Medulla oblongata (tissue), 1 donor: ENCODE results near the gene ULK4.
"Not testable (repeated sequence)": the region's sequence is repeated elsewhere in the genome, so short reads cannot be mapped to it uniquely, and the experiment has no call there.

Source experiments
- DNase-seq: peaks from one replicate; pipeline ENCODE4 v3.0.0-alpha.2; 2015; ENCODE audit errors: extremely low spot score

ULK4 gene

DNA sequence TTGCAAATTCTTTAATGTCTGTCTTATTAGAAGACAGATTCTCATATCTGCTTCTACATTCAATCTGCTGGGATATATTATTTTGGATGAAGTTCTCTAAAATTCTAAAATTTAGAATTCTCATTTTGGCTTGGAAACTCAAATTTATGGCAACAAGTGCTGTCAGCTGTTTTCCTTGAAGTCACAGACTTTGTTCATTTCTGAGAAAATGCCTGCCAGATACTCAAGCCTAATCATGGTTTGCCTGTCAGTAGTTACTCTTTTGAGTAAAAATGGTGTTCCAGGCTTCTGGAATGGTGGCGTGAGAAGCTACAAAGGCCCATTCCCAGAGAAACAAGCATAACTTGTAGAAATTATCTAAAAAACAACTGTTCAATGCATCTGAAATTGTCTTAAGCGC lies 646.8 kb downstream of the ULK4 start:
- no peak for DNase-seq

DNA sequence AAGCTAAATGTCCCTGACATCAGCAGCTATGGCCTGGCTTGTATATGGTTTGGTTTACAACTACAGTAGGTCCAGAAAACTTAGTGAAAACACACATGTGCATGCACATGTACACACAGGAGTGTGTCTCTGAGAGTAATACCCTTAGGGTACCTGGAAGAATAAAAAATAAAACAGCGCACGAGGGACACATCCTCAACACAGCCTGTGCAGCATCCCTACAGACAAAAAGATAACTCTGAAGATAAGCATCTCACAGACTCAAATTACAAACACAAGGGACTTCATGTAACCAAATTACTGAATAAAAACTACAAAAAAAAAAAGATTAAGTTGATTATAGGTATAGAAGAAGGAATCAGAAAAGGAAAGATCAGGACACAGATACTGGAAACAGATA lies 653.8 kb downstream of the ULK4 start:
- no peak for DNase-seq

DNA sequence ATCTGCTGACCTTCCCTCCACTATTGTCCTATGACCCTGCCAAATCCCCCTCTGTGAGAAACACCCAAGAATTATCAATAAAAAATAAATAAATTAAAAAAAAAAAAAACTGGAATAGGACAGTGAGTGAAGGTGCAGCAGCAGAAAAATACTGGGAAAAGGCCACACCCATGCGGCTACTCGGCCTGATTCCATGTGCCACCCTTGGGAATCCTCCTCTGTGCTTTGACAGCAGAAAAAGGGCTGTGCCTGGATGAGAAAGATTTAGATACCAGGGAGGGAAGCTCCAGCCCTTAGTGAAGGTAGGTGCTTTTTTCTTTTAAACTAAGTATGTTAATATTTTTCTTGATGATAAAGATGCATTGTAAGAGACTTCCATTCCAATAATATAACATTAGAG lies 654.8 kb downstream of the ULK4 start:
- no peak for DNase-seq

DNA sequence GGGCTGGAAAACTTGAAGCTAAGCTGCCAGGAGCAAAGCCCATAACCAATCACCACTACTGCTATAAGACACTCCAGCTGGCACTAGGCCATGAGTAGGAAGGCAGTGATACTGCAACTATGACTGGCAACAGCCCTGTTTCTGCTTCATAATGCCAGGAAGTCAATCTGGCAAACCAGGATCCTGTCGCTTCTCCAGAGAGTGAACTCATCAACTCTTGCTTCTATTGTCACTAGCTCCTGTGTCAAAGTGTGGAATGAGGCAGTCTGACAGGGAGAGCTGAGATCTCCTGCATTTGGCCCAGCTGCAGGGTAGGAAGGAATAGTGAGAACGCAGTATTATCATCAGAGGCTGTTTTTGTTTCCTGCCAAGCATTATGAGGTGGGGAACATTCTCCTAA lies 657.3 kb downstream of the ULK4 start:
- DNase-seq: no peak

DNA sequence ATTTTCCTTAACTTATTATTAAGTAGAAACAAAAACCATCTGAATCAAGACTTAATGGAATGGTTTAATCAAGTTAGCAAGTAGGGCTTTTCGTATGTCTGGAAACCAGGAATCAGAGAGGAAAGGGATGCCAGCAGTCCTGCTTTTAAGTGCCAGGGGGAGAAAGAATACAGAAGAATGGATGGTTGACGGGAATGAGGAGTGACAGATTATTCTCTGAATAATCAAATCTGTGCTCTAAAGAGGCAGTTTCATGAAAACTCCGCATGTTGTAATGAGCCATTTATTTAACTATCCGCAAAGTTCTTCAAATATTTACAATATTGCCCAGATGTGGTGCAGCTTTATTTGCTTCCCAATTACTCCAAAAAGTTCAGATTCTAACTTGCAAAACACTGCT lies 659.6 kb downstream of the ULK4 start:
- DNase-seq: no peak

DNA sequence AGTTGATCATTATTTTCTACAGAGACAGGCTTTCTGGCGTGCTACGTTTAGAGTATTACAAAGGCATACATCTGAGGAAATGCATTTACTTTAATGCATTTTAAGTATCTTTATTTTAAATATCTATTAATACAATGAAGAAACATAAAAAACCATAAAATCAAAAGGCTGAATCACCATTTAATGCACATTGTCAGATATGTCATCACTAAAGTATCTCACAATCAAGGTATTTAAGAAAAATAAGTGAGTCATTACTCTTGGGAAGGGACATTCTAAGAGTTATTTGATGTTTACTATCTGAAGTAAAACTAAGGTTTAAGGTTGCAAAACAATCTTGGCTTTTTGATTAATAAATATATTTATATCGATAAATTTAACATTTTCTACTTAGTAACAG lies 660.4 kb downstream of the ULK4 start:
- DNase-seq: no peak

DNA sequence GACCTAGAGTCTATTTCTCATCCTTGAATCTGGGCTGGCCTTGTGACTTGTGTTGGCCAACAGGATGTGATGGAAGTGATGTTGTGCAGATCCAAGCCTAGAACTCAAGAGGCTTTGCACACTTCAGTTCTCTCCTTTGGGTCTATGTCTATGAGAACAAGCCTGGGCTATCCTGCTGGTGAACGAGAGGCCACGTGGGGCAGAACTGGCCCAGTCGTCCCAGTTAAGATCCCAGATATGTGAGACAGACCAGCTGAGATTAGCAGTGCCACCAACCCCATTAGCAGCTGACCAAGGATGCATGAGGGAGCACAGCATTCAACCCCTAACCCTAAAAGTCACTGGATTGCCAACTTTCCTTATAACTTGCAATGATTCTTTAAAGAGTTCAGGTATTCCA lies 662.9 kb downstream of the ULK4 start:
- DNase-seq: no peak

DNA sequence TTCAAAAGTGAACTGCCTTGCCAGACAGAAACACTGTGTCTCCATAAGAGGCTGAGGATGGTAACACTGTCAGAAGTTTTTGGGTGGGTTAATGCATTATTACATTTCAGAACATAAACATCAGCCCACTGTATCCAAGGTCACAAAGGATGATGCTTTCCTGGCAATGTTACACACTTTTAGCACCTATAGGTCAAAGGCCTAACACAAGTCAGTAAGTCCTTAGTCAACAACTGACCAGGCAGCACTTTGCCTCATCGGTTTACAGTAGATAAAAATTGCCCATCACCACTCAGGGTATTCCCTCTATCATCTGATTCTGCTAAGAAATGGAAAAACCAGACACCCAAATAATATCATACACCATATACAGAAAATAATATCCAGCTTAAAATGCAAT lies 664.2 kb downstream of the ULK4 start:
- DNase-seq: no peak

DNA sequence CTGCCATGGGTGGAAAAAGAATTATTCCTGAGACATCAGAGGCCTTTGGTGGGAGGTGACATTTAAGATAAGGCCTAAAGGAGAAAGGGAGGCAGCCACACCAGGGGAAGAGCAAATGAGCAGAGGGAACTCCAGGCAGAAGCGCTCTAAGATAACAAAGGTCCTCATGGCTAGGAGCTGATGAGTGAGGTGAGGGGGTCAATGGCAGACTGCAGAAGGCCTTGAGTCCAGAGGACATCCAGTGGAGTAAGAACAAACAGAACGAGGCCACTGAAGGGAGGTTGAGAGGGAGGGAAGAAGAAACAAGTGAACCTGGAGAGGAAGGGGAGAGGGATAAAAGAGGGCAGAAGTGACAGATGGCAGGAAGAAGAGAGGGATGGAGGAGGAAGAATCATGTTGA lies 665.3 kb downstream of the ULK4 start:
- no peak for DNase-seq

DNA sequence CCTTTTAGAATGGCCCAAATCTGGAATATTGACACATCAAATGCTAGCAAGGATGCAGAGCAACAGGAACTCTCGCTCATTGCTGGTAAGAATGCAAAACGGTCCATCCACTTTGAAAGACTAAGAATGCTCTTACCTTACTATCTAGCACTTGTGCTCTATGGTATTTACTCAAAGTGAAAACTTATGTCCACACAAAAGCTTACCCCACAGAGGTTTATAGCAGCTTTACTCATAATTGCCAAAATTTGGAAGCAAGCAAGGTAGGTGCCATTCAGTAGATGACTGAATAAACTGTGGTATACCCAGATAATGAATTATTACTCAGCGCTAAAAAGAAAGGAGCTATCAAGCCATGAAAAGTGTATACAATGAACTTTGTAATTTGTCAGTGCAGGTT lies 666.2 kb downstream of the ULK4 start:
- DNase-seq: no peak

DNA sequence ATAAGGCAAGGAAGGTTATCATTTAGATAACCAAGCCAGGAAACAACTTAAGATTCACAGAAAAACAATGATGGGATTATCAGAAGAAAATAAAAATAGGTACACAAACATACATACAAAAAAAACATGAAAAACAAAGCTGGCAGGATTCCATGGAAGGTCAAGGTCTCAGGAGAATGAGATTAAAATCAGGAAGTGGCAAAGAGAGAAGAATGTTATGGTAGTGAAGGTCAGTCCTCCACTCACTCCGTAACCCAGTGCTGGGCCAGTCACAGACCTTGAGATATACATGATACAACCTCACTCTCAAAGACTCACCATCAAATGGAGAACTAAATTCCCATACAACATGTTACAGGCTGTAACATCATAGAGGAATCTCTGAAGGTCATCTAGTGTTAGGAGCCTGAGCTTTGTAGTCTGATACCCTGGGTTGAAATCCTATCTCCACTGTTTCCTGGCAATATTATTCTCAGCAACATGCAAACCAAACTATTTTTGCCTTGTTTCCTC lies 668.7 kb downstream of the ULK4 start:
- DNase-seq: no peak

DNA sequence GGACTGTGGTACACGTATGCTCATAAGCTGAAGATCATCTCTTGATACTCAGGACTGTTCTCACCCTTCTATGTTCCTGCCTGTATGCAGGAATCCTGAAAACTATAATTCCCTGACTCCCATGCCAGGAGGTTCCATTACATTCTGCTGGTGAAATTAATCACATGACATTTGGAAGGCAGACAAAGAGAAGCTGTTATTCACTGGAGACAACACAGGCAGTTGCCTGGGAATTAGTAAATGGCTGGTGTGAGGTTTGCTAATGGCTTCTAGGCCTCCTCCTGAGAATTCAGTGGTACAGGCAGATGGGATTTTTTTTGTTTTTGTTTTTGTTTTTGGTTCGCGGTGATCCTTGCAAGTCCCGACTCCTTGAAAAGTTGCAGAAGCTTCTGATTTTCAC lies 671.2 kb downstream of the ULK4 start:
- DNase-seq: peak; percentile 67

DNA sequence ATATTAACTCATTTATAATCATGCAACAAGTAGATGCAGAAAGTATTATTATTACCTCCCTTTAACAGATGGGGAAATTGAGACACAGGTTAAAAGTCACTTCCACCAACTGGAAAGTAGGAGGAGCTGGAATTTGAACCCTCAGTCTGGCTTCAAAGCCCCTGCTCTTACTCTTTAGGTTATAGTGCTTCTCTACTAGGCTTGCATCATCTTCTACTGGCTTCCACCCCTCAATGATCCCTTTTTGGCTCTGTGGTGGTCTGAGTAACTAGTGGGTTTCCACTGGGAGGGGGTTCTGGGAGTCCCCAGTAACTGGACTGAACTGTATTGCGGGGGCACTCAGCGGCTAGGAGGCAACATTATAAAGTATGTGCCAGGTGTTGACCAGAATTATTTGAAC lies 671.6 kb downstream of the ULK4 start:
- no peak for DNase-seq

DNA sequence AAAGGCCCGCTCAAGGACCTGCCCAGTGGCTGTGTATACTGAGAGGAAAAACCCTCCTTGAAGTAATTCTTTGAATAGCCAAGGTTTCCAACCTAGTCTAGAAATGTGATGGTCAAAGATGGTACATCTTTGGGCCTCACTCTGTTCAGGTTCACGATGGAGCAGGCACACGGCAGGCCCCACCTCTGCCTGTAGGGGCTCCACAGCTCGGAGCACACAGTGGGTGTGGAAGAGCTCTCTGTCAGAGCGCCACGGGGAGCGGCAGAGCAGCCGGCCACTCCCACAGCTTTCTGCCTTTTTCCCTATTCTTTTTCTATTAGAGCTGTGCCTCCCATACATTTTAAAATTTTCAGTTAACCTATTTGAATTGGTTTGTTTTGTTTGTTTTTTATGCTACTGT lies 673.1 kb downstream of the ULK4 start:
- DNase-seq: no peak

DNA sequence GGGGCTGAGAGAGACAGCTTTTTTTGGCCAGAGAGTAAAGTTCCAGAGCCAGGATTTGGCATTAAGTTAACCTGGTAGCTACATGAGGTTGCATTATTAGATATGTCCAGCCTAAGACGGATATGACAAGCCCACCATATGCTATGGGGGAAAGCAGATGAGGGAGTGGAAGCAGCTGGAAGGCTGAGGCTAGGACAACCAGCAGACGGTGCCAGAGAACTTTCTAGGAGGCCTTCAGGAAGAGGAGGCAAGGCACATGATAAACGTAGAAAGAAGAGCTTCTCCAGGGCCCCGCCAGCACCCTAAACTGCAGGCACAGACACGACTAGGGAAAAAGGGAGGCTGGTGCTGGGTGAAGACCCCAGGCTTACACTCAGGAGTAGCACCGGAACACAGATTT lies 675.6 kb downstream of the ULK4 start:
- DNase-seq: no peak

DNA sequence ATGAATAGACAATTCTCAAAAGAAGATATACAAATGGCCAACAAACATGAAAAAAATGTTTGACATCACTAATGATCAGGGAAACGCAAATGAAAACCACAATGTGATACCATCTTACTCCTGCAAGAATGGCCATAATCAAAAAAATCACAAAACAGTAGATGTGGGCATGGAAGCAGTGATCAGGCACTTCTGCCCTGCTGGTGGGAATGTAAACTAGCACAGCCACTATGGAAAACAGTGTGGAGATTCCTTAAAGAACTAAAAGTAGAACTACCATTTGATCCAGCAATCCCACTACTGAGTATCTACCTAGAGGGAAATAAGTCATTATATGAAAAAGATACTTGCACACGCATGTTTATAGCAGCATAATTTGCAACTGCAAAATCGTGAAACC lies 677.0 kb downstream of the ULK4 start:
- DNase-seq: not testable (repeated sequence)

DNA sequence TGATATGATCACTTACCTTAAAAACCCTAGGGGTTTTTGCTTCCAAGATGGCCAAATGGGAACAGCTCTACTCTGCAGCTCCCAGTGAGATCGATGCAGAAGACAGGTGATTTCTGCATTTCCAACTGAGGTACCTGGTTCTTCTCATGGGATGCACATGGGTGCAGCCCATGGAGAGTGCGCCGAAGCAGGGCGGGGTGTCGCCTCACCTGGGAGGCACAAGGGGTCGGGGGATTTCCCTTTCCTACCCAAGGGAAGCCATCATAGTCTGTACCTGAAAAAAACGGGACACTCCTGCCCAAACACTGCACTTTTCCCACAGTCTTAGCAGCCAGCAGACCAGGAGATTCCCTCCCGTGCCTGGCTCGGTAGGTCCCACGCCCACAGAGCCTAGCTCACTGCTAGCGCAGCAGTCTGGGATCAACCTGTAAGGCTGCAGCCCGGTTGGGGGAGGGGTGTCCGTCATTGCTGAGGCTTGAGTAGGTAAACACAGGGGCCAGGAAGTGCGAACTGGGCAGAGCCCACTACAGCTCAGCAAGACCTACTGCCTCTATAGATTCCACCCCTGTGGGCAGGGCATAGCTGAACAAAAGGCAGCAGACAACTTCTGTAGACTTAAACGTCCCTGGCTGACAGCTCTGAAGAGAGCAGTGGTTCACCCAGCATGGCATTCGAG lies 684.0 kb downstream of the ULK4 start:
- DNase-seq: no peak

DNA sequence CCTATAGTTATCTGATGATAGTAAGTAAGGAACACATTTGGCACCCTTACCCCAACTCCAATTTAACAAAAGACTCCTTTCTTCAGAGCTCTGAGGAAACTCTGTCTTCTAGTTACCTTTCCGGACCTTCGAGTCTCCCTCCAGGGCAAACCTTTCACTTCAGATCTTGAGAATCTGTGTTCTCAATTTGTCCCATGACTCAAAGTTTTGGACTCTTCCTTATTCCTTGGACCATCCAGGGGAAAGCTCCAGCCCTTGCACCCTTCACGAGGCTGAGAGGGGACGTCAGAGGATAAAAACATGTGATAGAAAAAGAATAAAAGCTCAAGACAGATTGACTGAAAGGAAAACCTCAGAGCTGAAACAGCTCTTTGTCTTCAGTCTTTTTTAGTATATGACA lies 685.7 kb downstream of the ULK4 start:
- DNase-seq: no peak

DNA sequence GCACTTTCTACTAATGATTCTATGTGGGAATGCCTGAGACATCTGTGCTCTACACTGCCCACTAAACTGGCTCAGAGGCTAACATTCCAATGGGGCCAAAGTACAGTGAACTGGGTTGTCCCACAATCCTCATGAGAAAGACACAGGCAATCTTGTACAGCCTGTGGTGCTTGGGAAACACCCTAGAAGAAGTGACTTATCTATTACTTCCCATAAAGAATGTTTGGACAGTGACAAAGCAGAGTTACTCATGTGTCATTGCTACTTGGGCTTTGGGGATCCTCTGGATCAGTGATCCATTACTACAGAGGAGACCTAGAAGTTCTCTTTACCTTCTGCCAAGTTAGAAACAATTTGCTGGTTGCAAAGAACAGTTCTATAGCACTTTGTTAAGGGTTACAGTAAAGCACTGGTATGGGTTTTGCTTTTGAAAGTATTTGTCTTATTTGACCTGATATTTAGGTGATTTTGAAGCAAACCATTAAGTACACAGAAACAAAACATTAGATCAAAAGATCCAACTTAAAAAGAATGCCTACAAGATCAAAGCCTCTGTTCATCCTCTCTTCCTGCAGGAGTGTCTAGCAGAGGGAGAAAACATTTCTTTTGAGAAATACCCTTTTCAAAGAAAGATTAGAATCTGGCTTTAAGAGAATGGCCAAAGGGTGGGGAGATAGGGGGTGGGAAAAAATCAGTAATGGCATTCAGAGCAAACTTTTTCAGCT lies 686.8 kb downstream of the ULK4 start:
- no peak for DNase-seq

DNA sequence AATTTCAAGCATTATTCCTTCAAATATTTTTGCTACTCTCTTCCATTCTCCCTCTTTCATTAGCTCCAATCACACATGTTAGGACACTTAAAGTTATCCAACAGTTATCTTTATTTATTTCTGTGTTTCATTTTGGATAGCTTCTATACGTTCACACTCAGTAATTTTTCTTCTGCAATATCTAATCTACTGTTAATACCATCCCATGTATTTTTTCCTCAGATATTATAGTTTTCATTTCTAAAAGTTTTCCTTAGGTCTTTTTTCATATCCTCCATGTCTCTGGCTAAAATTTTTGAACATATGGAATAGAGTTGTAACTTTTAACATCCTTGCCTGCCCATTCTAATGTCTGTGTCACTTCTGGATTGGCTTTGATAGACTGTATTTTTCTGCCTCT lies 689.2 kb downstream of the ULK4 start:
- no peak for DNase-seq

DNA sequence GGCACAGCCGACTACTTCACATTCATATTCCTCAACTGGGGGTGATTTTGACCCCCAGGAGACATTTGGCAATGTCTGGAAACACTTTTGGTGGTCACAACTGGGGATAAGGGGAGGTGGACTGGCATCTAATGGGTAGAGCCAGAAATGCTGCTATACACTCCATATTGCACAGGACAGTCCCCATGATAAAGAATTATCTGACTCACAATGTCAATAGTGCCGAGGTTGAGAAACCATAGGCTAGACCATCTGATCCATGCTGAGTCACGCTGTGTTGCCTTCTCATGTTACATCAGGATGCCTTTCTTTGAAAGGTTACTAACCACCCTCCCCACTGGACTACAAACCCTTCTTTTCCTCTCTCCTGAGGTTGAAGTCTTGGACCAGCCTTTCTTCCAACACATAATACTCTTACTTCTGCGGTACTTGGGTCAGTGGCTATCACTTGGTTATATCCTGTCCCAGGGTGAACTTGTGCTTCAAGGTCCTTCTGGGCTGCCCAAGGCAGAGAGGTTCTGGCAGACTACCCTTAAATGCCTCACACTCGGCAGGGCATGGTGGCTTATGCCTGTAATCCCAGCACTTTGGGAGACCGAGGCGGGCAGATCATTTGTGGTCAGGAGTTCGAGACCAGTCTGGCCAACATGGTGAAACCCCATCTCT lies 693.8 kb downstream of the ULK4 start:
- DNase-seq: no peak

DNA sequence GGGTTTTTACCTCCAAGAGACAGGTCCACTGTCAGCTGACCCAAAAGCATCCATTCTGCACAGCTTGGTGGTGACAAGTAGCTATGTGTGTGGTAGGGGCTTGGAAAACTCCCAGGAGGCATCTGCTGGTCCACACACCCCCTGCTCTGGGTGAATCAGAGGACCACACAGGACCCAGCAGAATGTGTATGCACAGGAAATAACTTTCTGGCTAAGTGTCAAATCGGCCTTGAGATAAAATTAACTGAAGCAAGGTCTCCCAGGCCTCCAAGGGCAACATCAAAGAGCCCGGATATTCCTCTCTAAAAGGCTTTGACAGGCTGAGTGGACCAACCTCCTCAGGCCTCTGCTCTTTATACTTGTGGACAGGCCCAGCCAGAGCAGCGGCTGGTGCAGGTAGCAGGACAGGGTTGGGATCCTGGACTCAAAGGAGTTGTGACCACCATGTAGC lies 696.1 kb downstream of the ULK4 start:
- no peak for DNase-seq

DNA sequence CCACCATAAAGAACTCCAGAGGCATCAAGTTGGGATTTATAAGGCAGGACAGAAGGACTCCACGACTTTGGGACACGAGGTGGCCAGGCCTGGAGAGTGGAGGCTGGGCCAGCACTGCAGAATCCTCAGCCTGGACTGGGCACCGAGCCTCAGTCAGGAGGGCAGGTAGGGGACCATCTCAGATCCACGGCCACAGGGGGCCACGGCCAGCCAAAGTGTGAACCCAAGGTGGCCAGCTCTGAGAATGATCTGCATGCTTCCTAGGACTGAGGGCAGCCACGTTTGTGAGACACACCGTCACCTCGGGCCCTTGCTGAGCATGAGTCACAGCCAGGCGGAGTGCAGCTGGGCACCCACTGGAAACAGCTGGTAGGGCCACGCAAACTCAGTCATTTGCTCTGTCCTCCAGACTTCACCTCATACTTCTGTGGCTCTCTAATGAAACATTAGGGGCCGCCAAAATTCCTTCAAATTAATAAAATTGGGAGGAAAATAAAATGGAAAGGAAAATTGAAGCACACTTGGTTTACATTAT lies 696.8 kb downstream of the ULK4 start:
- no peak for DNase-seq
